Measurements from ENCODE around the gene E2F4.

Gene E2F4

GRCh38 chr16:67213197-67214019, 21.5 kb downstream of the E2F4 start:
- DNase-seq, result no peak

GRCh38 chr16:67215706-67216105, 23.8 kb downstream of the E2F4 start:
- DNase-seq, result no peak

- DNase-seq, result no peak
Measured at GRCh38 chr16:67216612-67217490, 24.9 kb downstream of the E2F4 start.

GRCh38 chr16:67223992-67224391, 32.0 kb downstream of the E2F4 start:
- DNase-seq, result no peak

- DNase-seq, result peak; percentile 42
Measured at GRCh38 chr16:67226295-67226803, 34.4 kb downstream of the E2F4 start.

GRCh38 chr16:67226804-67227566, 35.0 kb downstream of the E2F4 start, which contains the start of gene TMEM208:
TSS of gene TMEM208 (plus strand) at chr16:67227130. CDS start at chr16:67227219, 89 bp downstream.
- DNase-seq, result peak; percentile 98

GRCh38 chr16:67227567-67227921, 35.6 kb downstream of the E2F4 start:
- DNase-seq, result no peak

- no peak for DNase-seq
Measured at GRCh38 chr16:67228034-67228785, 36.3 kb downstream of the E2F4 start.

- no peak for DNase-seq
Measured at GRCh38 chr16:67228905-67229304, 37.0 kb downstream of the E2F4 start.

- no peak for DNase-seq
Measured at GRCh38 chr16:67229906-67230808, 38.2 kb downstream of the E2F4 start.

- no peak for DNase-seq
Measured at GRCh38 chr16:67230809-67231660, 39.1 kb downstream of the E2F4 start.

GRCh38 chr16:67233596-67233995, 41.6 kb downstream of the E2F4 start:
- DNase-seq, result no peak

GRCh38 chr16:67234180-67234597, 42.2 kb downstream of the E2F4 start:
- no peak for DNase-seq

GRCh38 chr16:67235816-67236562, 44.0 kb downstream of the E2F4 start:
- no peak for DNase-seq

- DNase-seq, result no peak
Measured at GRCh38 chr16:67236563-67237395, 44.8 kb downstream of the E2F4 start.

- DNase-seq, result no peak
Measured at GRCh38 chr16:67237396-67238277, 45.7 kb downstream of the E2F4 start.

GRCh38 chr16:67238278-67238575, 46.3 kb downstream of the E2F4 start:
- no peak for DNase-seq
